ENCODE results near the gene SMIM44.

Gene SMIM44

GRCh38 chr19:3499738-3500428 is 16.6 kb upstream of the SMIM44 start:
- H3K27me3 Mint-ChIP-seq, result no peaks in the 10 kb centered on the region
- peak overlapping the region; percentile 92 for H3K4me3 Mint-ChIP-seq
- peak overlapping the region; percentile 97 for H3K27ac Mint-ChIP-seq
- no peaks in the 10 kb centered on the region for H3K9me3 Mint-ChIP-seq
- ATAC-seq (ENCODE audit: low read depth) (no peak), DNase-seq (ENCODE audit: low spot score in 2 of 2) (no peak)
- H3K36me3 Mint-ChIP-seq, result peaks cover 9% of the 10 kb centered on the region
- H3K4me1 Mint-ChIP-seq, result peaks cover 16% of the 10 kb centered on the region

GRCh38 chr19:3497757-3498520 is 14.7 kb upstream of the SMIM44 start:
- ATAC-seq (ENCODE audit: low read depth) (no peak), DNase-seq (ENCODE audit: low spot score in 2 of 2) (no peak)
- Mint-ChIP-seq H3K27me3 (no peaks in the 10 kb centered on the region), H3K4me1 (peaks cover 11% of the 10 kb centered on the region), H3K36me3 (peaks cover 13% of the 10 kb centered on the region), H3K9me3 (no peaks in the 10 kb centered on the region), H3K4me3 (no peak overlapping the region), H3K27ac (no peak overlapping the region)

GRCh38 chr19:3496392-3497273 is 13.4 kb upstream of the SMIM44 start:
- Mint-ChIP-seq H3K9me3 (no peaks in the 10 kb centered on the region), H3K36me3 (peaks cover 19% of the 10 kb centered on the region), H3K4me1 (peaks cover 11% of the 10 kb centered on the region), H3K27me3 (no peaks in the 10 kb centered on the region), H3K4me3 (no peak overlapping the region), H3K27ac (no peak overlapping the region)
- DNase-seq (ENCODE audit: low spot score in 2 of 2), result no peak
- ATAC-seq (ENCODE audit: low read depth), result no peak

- ATAC-seq (ENCODE audit: low read depth) (no peak), DNase-seq (ENCODE audit: low spot score in 2 of 2) (no peak)
- Mint-ChIP-seq H3K4me1 (peaks cover 9% of the 10 kb centered on the region), H3K36me3 (peaks cover 22% of the 10 kb centered on the region), H3K27me3 (no peaks in the 10 kb centered on the region), H3K9me3 (no peaks in the 10 kb centered on the region), H3K27ac (no peak overlapping the region), H3K4me3 (no peak overlapping the region)
These were observed 11.3 kb upstream of the SMIM44 start for GRCh38 chr19:3494559-3494958.

GRCh38 chr19:3494051-3494450 is 10.8 kb upstream of the SMIM44 start:
- Mint-ChIP-seq H3K36me3 (peaks cover 22% of the 10 kb centered on the region), H3K4me3 (no peak overlapping the region), H3K4me1 (peaks cover 6% of the 10 kb centered on the region), H3K27me3 (no peaks in the 10 kb centered on the region), H3K27ac (no peak overlapping the region), H3K9me3 (no peaks in the 10 kb centered on the region)
- DNase-seq (ENCODE audit: low spot score in 2 of 2) (no peak), ATAC-seq (ENCODE audit: low read depth) (no peak)

- Mint-ChIP-seq H3K4me1 (peaks cover 5% of the 10 kb centered on the region), H3K27ac (no peak overlapping the region), H3K27me3 (no peaks in the 10 kb centered on the region), H3K9me3 (no peaks in the 10 kb centered on the region), H3K4me3 (no peak overlapping the region), H3K36me3 (peaks cover 22% of the 10 kb centered on the region)
- ATAC-seq (ENCODE audit: low read depth), result no peak
- no peak for DNase-seq (ENCODE audit: low spot score in 2 of 2)
These were observed 10.4 kb upstream of the SMIM44 start for GRCh38 chr19:3493651-3494050.

- ATAC-seq (ENCODE audit: low read depth), result no peak
- Mint-ChIP-seq H3K27ac (no peak overlapping the region), H3K4me1 (peaks cover 3% of the 10 kb centered on the region)
These were observed 9.7 kb upstream of the SMIM44 start for GRCh38 chr19:3492919-3493318.

GRCh38 chr19:3492131-3492839 is 9.0 kb upstream of the SMIM44 start:
- H3K36me3 Mint-ChIP-seq, result peaks cover 19% of the 10 kb centered on the region
- ATAC-seq (ENCODE audit: low read depth) (no peak), DNase-seq (ENCODE audit: low spot score in 2 of 2) (no peak)
- H3K4me3 Mint-ChIP-seq, result no peak overlapping the region
- peaks cover 2% of the 10 kb centered on the region for H3K4me1 Mint-ChIP-seq
- no peaks in the 10 kb centered on the region for H3K27me3 Mint-ChIP-seq
- no peak overlapping the region for H3K27ac Mint-ChIP-seq
- no peaks in the 10 kb centered on the region for H3K9me3 Mint-ChIP-seq

More at GRCh38 chr19:3492919-3493318, 9.7 kb upstream of the SMIM44 start:
- no peaks in the 10 kb centered on the region for H3K9me3 Mint-ChIP-seq
- H3K36me3 Mint-ChIP-seq, result peaks cover 20% of the 10 kb centered on the region
- H3K4me3 Mint-ChIP-seq, result no peak overlapping the region
- DNase-seq (ENCODE audit: low spot score in 2 of 2), result no peak
- no peaks in the 10 kb centered on the region for H3K27me3 Mint-ChIP-seq

- peaks cover 21% of the 10 kb centered on the region for H3K36me3 Mint-ChIP-seq
- no peak overlapping the region for H3K27ac Mint-ChIP-seq
- ATAC-seq (ENCODE audit: low read depth) (no peak), DNase-seq (ENCODE audit: low spot score in 2 of 2) (no peak)
- H3K27me3 Mint-ChIP-seq, result no peaks in the 10 kb centered on the region
- no peak overlapping the region for H3K4me3 Mint-ChIP-seq
- H3K4me1 Mint-ChIP-seq, result peaks cover 2% of the 10 kb centered on the region
- no peaks in the 10 kb centered on the region for H3K9me3 Mint-ChIP-seq
These were observed 8.3 kb upstream of the SMIM44 start for GRCh38 chr19:3491396-3492119.

- DNase-seq (ENCODE audit: low spot score in 2 of 2), result no peak
- H3K27ac Mint-ChIP-seq, result no peak overlapping the region
- peaks cover 22% of the 10 kb centered on the region for H3K27me3 Mint-ChIP-seq
- peaks cover 6% of the 10 kb centered on the region for H3K36me3 Mint-ChIP-seq
- peaks cover 2% of the 10 kb centered on the region for H3K9me3 Mint-ChIP-seq
- ATAC-seq (ENCODE audit: low read depth), result no peak
- peaks cover 23% of the 10 kb centered on the region for H3K4me1 Mint-ChIP-seq
- no peak overlapping the region for H3K4me3 Mint-ChIP-seq
These were observed 575 bp downstream of the SMIM44 start for GRCh38 chr19:3482507-3483225.

GRCh38 chr19:3481241-3482090 is 1.8 kb downstream of the SMIM44 start:
- H3K36me3 Mint-ChIP-seq, result peaks cover 3% of the 10 kb centered on the region
- peaks cover 23% of the 10 kb centered on the region for H3K4me1 Mint-ChIP-seq
- DNase-seq (ENCODE audit: low spot score in 2 of 2), result no peak
- no peak overlapping the region for H3K27ac Mint-ChIP-seq
- no peak for ATAC-seq (ENCODE audit: low read depth)
- H3K27me3 Mint-ChIP-seq, result peaks cover 22% of the 10 kb centered on the region
- no peak overlapping the region for H3K4me3 Mint-ChIP-seq
- H3K9me3 Mint-ChIP-seq, result peaks cover 2% of the 10 kb centered on the region
